Tongue (tissue), 3 donors: Measurements from ENCODE around the gene AATK. TPM values are rescaled to one million over a fixed set of nuclear protein-coding genes. Genes with fewer than 3 reads are reported as not detected.
A peak's percentile ranks its signal among the peaks of the same experiment; 100 is the strongest.

ENCODE experiments used
- DNase-seq: peaks from one replicate; pipeline ENCODE4 v3.0.0-alpha.2; 2015
- small RNA-seq: library from RNA; depleted of rRNA; stranded (forward); fragments of <200 nt; gene quantifications from one replicate; pipeline ENCODE3, GENCODE V24; 2014; ENCODE audit warnings: low replicate concordance
- total RNA-seq: library from RNA; depleted of rRNA; stranded (reverse); fragments of >200 nt; gene quantifications from one replicate; pipeline ENCODE4 v1.2.3, GENCODE V29; 2014

The AATK gene
- total RNA-seq, 1 donor from 2014 or later: 11.1 TPM

GRCh38 chr17:81071761-81072741 is 94.0 kb downstream of the AATK start:
- DNase-seq: no peak

GRCh38 chr17:81070541-81071246 is 95.3 kb downstream of the AATK start:
- no peak for DNase-seq

- no peak for DNase-seq
These were observed 96.8 kb downstream of the AATK start for GRCh38 chr17:81069135-81069645.

DNA sequence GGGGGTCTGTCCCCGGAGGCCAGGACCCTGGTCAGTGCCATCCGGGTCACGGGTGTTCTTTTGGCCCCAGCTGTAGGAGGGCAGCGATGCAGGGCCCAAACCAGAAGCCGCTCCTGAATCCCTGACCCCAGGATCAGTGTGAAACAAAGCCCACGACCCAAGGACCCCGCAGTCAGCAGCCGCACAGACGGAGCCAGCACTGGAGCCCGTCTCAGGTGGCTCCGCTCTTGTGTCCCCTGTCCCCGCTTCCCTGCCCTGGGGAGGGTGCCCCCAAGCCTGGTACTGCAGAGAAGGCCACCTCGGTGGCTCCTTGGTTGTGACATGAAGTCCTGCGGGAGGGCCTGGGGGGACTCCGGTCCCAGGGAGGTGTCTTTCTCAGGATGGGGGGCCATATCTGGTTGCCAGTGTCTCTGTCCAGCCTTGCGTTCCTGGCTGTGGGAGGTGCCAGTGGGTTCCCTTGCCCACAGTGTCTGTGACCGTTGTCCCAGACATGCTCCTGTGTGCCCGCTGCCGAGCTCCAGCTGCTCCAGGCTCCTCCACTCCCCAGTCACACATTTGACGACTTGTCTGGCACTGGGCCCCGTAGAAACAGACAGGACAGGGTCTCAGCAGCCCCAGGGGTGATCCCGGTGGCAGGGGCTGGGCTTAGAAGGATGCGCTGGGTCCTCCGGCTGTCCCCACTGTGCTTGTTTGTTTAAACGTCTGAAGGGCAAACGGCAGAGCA is 97.4 kb downstream of the AATK start:
- DNase-seq: no peak

DNA sequence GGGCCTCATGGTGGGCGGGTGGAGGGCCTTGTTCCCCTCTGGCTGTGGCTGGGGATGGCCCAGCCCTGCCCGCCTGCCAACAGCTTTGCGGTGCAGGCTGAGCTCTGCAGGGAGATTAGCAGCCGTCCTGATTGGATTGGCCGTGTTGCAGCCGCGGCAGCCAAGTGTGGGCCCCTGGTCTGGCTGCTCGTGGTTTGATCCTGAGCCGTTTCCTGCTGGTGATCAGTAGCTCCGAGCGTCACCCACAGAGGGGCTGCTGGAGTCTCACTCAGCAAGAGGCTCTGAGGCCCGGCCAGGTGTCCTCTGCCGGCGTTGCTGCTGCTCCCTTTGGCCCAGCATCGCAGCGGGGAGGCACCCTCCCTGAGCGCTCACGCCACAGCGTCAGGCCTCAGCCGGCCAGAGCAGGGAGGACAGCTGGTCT is 98.6 kb downstream of the AATK start:
- DNase-seq: peak; percentile 70

Small RNAs within 50 kb of the gene (small RNA-seq; reads per million reads assigned to genes)
- not detected for gene MIR1250
- gene MIR3065: 65.0 reads per million, percentile 96 among the genes with 10 or more reads in this experiment
- not detected for gene MIR657

Other genes with a start within 250 kb of the AATK start
- gene CHMP6, start 174.4 kb downstream of the AATK start, total RNA-seq: 22.5 TPM
- gene BAIAP2, start 131.1 kb downstream of the AATK start, total RNA-seq: 73.9 TPM
- gene PVALEF, start 714 bp downstream of the AATK start, total RNA-seq: not detected
- gene CEP131, start 56.7 kb upstream of the AATK start, total RNA-seq: 8.9 TPM
- 14.6 TPM for gene TEPSIN, start 72.8 kb upstream of the AATK start, total RNA-seq
- gene NDUFAF8, start 73.1 kb upstream of the AATK start, total RNA-seq: 23.7 TPM
- 52.7 TPM for gene SLC38A10, start 129.1 kb upstream of the AATK start, total RNA-seq
- 13.7 TPM for gene BAHCC1, start 229.2 kb upstream of the AATK start, total RNA-seq